Gastroesophageal sphincter (tissue), 3 donors: Measurements from ENCODE around the gene PAPOLB.

Experiments used
- POLR2A ChIP-seq, 2 donors: fragments of 450-650 bp; IDR thresholded peaks; one replicate each; pipeline ENCODE4 v1.6.1; 2017; ENCODE audit warnings: antibody characterized with exemption in 2 of 2, mild to moderate bottlenecking in 2 of 2, moderate library complexity in 1 of 2
- TF ChIP-seq, protein P1 (sequence below), 4 experiments: fragments of 200-600 bp in 2 of 4; fragments of 450-650 bp in 2 of 4; sonication (generic) in 1 of 4; IDR thresholded peaks; one replicate each; pipeline ENCODE4 v1.5.1; 2017 to 2019; ENCODE audit warnings: antibody characterized with exemption in 4 of 4, mild to moderate bottlenecking in 2 of 4, moderate library complexity in 2 of 4

DNA sequence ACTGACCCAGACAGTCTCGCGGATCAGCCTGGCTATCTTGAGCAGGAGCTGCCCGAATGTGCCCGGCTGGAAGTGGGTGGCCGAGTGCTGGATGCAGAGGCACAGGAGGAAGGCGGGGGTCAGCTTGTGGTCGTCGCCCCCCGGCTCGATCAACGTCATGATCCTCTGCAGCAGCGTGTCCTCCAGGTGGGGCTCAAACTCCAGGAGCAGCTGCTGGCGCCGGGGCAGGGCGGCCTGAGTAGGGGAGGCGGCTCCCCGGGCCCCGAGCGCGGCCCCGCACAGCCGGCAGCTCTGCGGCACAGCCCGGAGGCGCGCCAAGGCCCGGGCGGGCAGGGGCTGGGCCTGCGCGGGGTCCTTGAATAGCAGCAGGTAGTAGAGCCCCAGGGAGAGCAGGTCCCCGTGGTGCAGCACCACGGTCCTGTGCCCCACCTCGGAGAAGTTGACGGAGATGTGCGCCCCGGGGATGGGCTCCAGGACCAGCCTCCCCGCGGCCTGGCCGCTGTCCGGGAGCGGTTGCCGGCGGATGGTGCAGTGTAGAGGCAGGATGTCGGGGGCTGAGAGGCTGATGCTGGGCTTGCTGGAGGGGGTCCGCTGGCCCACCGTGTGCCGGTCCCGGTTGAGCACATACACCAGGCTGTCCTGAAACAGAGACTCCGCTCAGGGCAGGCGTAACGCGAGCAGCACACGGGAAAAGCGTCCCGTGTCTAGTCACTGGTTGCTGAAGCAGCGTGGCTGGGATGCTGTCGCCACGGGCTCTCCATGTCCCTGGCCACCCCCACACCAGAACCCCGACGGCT, 27.0 kb downstream of the PAPOLB start:
- TF ChIP-seq, protein P1, sequence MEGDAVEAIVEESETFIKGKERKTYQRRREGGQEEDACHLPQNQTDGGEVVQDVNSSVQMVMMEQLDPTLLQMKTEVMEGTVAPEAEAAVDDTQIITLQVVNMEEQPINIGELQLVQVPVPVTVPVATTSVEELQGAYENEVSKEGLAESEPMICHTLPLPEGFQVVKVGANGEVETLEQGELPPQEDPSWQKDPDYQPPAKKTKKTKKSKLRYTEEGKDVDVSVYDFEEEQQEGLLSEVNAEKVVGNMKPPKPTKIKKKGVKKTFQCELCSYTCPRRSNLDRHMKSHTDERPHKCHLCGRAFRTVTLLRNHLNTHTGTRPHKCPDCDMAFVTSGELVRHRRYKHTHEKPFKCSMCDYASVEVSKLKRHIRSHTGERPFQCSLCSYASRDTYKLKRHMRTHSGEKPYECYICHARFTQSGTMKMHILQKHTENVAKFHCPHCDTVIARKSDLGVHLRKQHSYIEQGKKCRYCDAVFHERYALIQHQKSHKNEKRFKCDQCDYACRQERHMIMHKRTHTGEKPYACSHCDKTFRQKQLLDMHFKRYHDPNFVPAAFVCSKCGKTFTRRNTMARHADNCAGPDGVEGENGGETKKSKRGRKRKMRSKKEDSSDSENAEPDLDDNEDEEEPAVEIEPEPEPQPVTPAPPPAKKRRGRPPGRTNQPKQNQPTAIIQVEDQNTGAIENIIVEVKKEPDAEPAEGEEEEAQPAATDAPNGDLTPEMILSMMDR (IDR thresholded peaks at IDR 0.05), result no peak
- no peak for TF ChIP-seq POLR2A (IDR thresholded peaks at IDR 0.05)
